ENCODE results near the gene CHKB.

Gene CHKB

GRCh38 chr22:50529897-50530579 is 52.6 kb downstream of the CHKB start, which contains the start of gene TYMP:
Gene TYMP (minus strand): TSS chr22:50530012. CDS start chr22:50529709, 303 bp downstream.
- Histone ChIP-seq H3K36me3 (ENCODE audit: insufficient read depth, low read length) (no peaks in the 10 kb centered on the region), H3K4me2 (ENCODE audit: low read length) (peak within 1 kb of the TSS; percentile 73), H3K9ac (ENCODE audit: low read depth, low read length) (peak within 1 kb of the TSS; percentile 67), H3K9me3 (replicated peaks; ENCODE audit: low read length) (no peaks in the 10 kb centered on the region), H3K4me1 (ENCODE audit: control insufficient read depth, insufficient read depth, low read length) (peaks cover 47% of the 10 kb centered on the region), H3K27me3 (ENCODE audit: control insufficient read depth, insufficient read depth, low read length) (peaks cover 29% of the 10 kb centered on the region), H3K4me3 (ENCODE audit: low read length) (peak within 1 kb of the TSS; percentile 58)

GRCh38 chr22:50529416-50529896 is 53.2 kb downstream of the CHKB start:
- no peaks in the 10 kb centered on the region for H3K9me3 ChIP-seq (replicated peaks; ENCODE audit: low read length)
- H3K4me3 ChIP-seq (ENCODE audit: low read length), result peak overlapping the region; percentile 58
- H3K36me3 ChIP-seq (ENCODE audit: insufficient read depth, low read length), result peaks cover under 1% of the 10 kb centered on the region
- peaks cover 29% of the 10 kb centered on the region for H3K27me3 ChIP-seq (ENCODE audit: control insufficient read depth, insufficient read depth, low read length)
- peak overlapping the region; percentile 67 for H3K9ac ChIP-seq (ENCODE audit: low read depth, low read length)
- peaks cover 52% of the 10 kb centered on the region for H3K4me1 ChIP-seq (ENCODE audit: control insufficient read depth, insufficient read depth, low read length)
- H3K4me2 ChIP-seq (ENCODE audit: low read length), result peak overlapping the region; percentile 73
